WERI-Rb-1 (cell line): ENCODE results near the gene MOCS3.

Source experiments
- DNase-seq: peaks from one replicate; pipeline ENCODE4 v3.0.0-alpha.2; 2020
- H3K27ac ChIP-seq: fragments of 250-450 bp; sonication (Bioruptor Pico); 2 replicates; pipeline ENCODE4 v1.5.1; 2020; ENCODE audit warnings: mild to moderate bottlenecking, moderate library complexity
- H3K27me3 ChIP-seq: fragments of 250-450 bp; sonication (Bioruptor Pico); 2 replicates; pipeline ENCODE4 v1.5.1; 2021; ENCODE audit warnings: mild to moderate bottlenecking, low read depth, moderate library complexity; ENCODE audit not compliant: insufficient read depth, severe bottlenecking
- H3K36me3 ChIP-seq: fragments of 250-450 bp; sonication (Bioruptor Pico); 2 replicates; pipeline ENCODE4 v1.5.1; 2020; ENCODE audit warnings: mild to moderate bottlenecking, moderate library complexity
- H3K4me3 ChIP-seq: 2 replicates; pipeline ENCODE4 v1.5.1; 2011; ENCODE audit warnings: low read depth, mild to moderate bottlenecking, control low read depth, low read length
- H3K9me3 ChIP-seq: fragments of 250-450 bp; sonication (Bioruptor Pico); 2 replicates; pipeline ENCODE4 v1.5.1; 2021; ENCODE audit warnings: mild to moderate bottlenecking, moderate library complexity; ENCODE audit not compliant: severe bottlenecking
- CTCF ChIP-seq: IDR thresholded peaks from 2 replicates; pipeline ENCODE4 v1.5.1; 2011; ENCODE audit warnings: low read depth, mild to moderate bottlenecking, control low read depth, inconsistent platforms, low read length

Gene MOCS3

DNA sequence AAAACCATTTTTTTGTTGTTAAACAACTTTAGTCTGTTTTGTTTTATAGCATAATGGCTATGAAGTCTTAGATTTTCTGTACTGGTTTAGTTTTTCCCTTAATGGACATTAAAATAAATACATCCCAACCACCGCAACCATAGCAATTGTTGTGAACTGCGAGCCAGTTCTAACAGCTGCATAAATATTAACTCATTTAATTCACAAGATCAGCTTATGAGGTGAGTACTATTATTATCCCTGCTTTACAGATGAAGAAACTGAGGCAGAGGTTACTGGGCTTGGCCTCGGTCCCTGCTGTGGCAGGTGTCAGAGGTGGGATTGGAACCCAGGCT, 23.1 kb downstream of the MOCS3 start:
- Histone ChIP-seq H3K4me3 (no peak overlapping the region), H3K27ac (no peak overlapping the region), H3K36me3 (no peaks in the 10 kb centered on the region), H3K9me3 (no peaks in the 10 kb centered on the region), H3K27me3 (peaks cover 91% of the 10 kb centered on the region)
- no peak for TF ChIP-seq CTCF
- DNase-seq: no peak

DNA sequence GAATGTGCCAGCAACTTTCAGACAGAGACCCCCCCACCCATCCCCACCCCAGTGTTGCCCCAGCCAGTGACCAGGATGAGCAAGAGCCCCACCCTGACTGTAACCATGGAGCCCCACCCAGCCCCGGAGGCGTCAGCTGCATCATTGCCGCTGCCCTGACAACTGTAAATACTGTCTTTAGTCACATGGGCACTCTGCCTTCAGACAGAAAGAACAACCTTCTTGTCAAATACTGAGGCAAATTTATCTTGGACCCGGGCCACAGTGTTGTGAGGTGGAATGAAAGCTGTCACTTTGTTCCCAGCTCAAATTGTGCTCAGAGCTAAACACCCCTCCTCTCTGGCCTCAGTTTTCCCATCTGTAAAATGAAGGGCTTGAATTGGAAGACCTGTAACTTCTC, 23.7 kb downstream of the MOCS3 start:
- Histone ChIP-seq H3K9me3 (no peaks in the 10 kb centered on the region), H3K27me3 (peaks cover 87% of the 10 kb centered on the region), H3K4me3 (no peak overlapping the region), H3K36me3 (no peaks in the 10 kb centered on the region), H3K27ac (no peak overlapping the region)
- DNase-seq: no peak
- no peak for TF ChIP-seq CTCF

DNA sequence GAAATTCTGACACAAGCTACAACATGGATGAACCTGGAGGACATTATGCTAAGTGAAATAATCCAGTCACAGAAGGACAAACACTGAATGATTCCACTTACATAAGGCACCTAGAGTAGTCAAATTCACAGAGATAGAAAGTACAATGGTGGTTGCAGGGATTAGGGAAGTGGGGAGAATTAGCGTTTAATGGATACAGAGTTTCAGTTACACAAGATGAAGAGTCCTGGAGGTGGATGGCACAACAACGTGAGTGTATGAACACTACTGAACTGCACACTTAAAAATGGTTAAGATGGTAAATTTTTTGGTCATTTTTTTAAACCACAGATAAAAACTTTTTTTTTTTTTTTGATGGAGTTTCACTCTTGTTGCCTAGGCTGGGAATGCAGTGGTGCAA, 24.7 kb downstream of the MOCS3 start:
- no peak overlapping the region for H3K27ac ChIP-seq
- no peak for TF ChIP-seq CTCF
- no peak overlapping the region for H3K4me3 ChIP-seq
- no peaks in the 10 kb centered on the region for H3K36me3 ChIP-seq
- DNase-seq: no peak
- H3K27me3 ChIP-seq: peaks cover 86% of the 10 kb centered on the region
- no peaks in the 10 kb centered on the region for H3K9me3 ChIP-seq

DNA sequence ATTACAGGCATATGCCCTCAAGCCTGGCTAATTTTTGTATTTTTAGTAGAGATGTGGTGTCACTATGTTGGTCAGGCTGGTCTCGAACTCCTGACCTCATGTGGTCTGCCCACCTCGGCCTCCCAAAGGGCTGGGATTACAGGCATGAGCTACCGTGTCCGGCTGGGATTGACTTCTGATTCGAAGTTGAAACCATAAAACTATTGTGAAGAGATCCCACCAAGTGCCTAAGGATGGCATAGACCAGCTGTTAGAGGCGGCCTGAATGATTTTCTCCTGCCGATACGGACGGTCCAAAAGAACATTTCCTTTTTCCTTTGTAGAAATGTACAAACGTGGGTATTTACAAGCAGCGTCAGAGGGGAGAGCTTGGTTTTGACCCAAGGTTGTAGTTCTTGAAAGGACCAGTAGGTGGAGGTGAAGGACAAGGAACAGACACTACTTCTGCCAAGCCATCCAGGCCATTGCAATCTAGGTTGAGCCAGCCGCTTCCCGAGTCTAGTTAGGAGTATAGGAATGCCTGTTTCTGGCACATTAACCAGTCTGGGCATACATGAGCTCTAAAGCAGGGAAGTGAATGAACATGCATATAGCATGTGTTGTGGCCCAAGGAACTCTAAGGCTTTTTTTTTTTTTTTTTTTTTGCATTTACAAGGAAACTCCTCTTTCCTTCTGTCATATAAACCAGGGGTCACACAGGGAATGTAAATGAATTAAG, 29.0 kb downstream of the MOCS3 start:
- H3K36me3 ChIP-seq: no peaks in the 10 kb centered on the region
- no peak overlapping the region for H3K27ac ChIP-seq
- H3K27me3 ChIP-seq: peaks cover 88% of the 10 kb centered on the region
- no peak overlapping the region for H3K4me3 ChIP-seq
- no peaks in the 10 kb centered on the region for H3K9me3 ChIP-seq
- peak; percentile 67 for DNase-seq
- peak; percentile 82 for TF ChIP-seq CTCF

DNA sequence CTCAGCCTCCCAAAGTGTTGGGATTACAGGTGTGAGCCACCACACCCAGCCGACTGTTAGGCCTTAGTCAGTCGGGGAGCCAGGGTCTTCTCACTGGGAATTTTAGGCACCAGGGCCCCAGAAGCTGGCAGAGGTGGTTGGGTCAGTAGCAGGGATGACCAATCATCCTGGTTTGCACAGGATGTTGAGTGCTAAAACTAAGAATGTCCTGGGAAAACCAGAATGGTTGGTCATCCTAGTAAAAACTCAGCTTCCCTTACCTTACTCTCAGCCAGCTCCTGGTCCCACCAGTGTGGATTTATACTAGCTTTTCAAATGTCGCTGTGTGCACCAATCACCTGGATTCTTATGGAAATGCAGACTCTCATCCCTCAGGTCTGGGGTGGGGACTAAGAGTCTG, 32.5 kb downstream of the MOCS3 start:
- Histone ChIP-seq H3K9me3 (peaks cover 4% of the 10 kb centered on the region), H3K27me3 (peaks cover 87% of the 10 kb centered on the region), H3K36me3 (no peaks in the 10 kb centered on the region), H3K4me3 (no peak overlapping the region), H3K27ac (no peak overlapping the region)
- TF ChIP-seq CTCF: no peak
- no peak for DNase-seq

DNA sequence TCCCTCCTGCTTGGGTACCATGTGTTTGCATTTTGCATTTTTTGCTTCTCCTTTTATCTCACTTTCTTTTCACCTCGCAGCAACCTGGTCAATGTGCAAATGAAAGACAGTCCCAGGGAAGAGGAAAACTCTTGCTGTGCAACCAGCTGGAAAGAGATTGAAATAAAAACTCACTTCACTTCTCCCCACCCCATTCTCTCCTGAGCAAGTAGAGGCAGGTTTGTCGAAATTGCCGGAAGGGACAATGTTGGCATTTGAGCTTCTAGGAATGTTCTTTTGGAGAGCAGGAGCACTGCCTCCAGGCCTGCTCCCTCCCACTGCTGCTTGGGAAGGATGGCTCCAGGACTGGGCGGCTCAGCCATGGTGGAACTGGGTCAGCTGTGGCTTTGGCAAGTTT, 33.7 kb downstream of the MOCS3 start:
- Histone ChIP-seq H3K4me3 (no peak overlapping the region), H3K27ac (no peak overlapping the region), H3K27me3 (peaks cover 92% of the 10 kb centered on the region), H3K9me3 (peaks cover 4% of the 10 kb centered on the region), H3K36me3 (no peaks in the 10 kb centered on the region)
- TF ChIP-seq CTCF: no peak
- DNase-seq: no peak
